HepG2 (cell line): ENCODE measurements around the gene TCEANC2. TPM values are rescaled to one million over a fixed set of nuclear protein-coding genes. Genes with fewer than 3 reads are reported as not detected.

Source experiments
- CAMTA2 ChIP-seq: sonication (generic); formaldehyde crosslinking; IDR thresholded peaks from 2 replicates; pipeline ENCODE4 v1.4.0; 2020; ENCODE audit warnings: mild to moderate bottlenecking, missing genetic modification reagents, borderline replicate concordance
- CHD2 ChIP-seq: IDR thresholded peaks from 2 replicates; pipeline ENCODE4 v1.6.1; 2011; ENCODE audit warnings: low read depth, low read length, improper control_type of control experiment
- HDAC1 ChIP-seq: sonication (generic); formaldehyde crosslinking; IDR thresholded peaks from 2 replicates; pipeline ENCODE4 v1.5.1; 2020; ENCODE audit warnings: mild to moderate bottlenecking, missing genetic modification reagents
- HIVEP1 ChIP-seq: sonication (generic); formaldehyde crosslinking; IDR thresholded peaks from 2 replicates; pipeline ENCODE4 v1.4.0; 2020; ENCODE audit warnings: mild to moderate bottlenecking, missing genetic modification reagents
- HMG20B ChIP-seq: conservative IDR thresholded peaks from 2 replicates; pipeline ENCODE4 v1.6.1; 2016; ENCODE audit warnings: missing genetic modification reagents, missing compliant biosample characterization
- KAT7 ChIP-seq: IDR thresholded peaks from 2 replicates; pipeline ENCODE4 v1.6.1; 2018; ENCODE audit warnings: borderline replicate concordance, missing compliant biosample characterization
- KDM4B ChIP-seq: sonication (generic); formaldehyde crosslinking; IDR thresholded peaks from 2 replicates; pipeline ENCODE4 v1.4.0; 2020; ENCODE audit warnings: missing genetic modification reagents
- KLF11 ChIP-seq: IDR thresholded peaks from 2 replicates; pipeline ENCODE4 v1.6.1; 2016; ENCODE audit warnings: missing compliant biosample characterization
- NFKBIZ ChIP-seq: IDR thresholded peaks from 2 replicates; pipeline ENCODE4 v1.6.1; 2018; ENCODE audit warnings: missing genetic modification reagents, missing compliant biosample characterization
- PRDM10 ChIP-seq: sonication (generic); formaldehyde crosslinking; IDR thresholded peaks from 2 replicates; pipeline ENCODE4 v1.4.0; 2020; ENCODE audit warnings: low read depth, missing genetic modification reagents
- PTBP1 ChIP-seq: fragments of 200-400 bp; formaldehyde crosslinking; IDR thresholded peaks from 2 replicates; pipeline ENCODE4 v1.6.1; 2018; ENCODE audit warnings: low read length, low read depth; ENCODE audit not compliant: poor library complexity, severe bottlenecking
- RBFOX2 ChIP-seq: fragments of 200-400 bp; formaldehyde crosslinking; IDR thresholded peaks from 2 replicates; pipeline ENCODE4 v1.6.1; 2017; ENCODE audit warnings: low read depth, mild to moderate bottlenecking, low read length
- UBTF ChIP-seq: sonication (generic); formaldehyde crosslinking; IDR thresholded peaks from 2 replicates; pipeline ENCODE4 v1.4.0; 2020; ENCODE audit warnings: mild to moderate bottlenecking, missing genetic modification reagents
- ZNF280D ChIP-seq: sonication (generic); formaldehyde crosslinking; IDR thresholded peaks from 2 replicates; pipeline ENCODE4 v1.5.1; 2020; ENCODE audit warnings: mild to moderate bottlenecking, missing genetic modification reagents
- ZNF350 ChIP-seq: sonication (generic); formaldehyde crosslinking; IDR thresholded peaks from 2 replicates; pipeline ENCODE4 v1.4.0; 2020; ENCODE audit warnings: mild to moderate bottlenecking, low read depth, missing genetic modification reagents, borderline replicate concordance
- ZNF510 ChIP-seq: sonication (generic); formaldehyde crosslinking; IDR thresholded peaks from 2 replicates; pipeline ENCODE4 v1.4.0; 2020; ENCODE audit warnings: low read depth, mild to moderate bottlenecking, missing genetic modification reagents
- ZNF513 ChIP-seq: sonication (generic); formaldehyde crosslinking; conservative IDR thresholded peaks from 2 replicates; pipeline ENCODE4 v1.5.0; 2020; ENCODE audit warnings: missing genetic modification reagents
- ZNF772 ChIP-seq: sonication (generic); formaldehyde crosslinking; IDR thresholded peaks from 2 replicates; pipeline ENCODE4 v1.5.0; 2020; ENCODE audit warnings: mild to moderate bottlenecking, missing genetic modification reagents
- polyA plus RNA-seq, 8 experiments: library from polyadenylated mRNA; depleted of rRNA in 3 of 8; stranded (reverse) in 7 of 8; unstranded in 1 of 8; fragments of >200 nt; fragmentation: Illumina TruSeq in 4 of 8; extraction: Trizol in 4 of 8; gene quantifications; 2 replicates each; pipeline versions ENCODE4 v1.2.1 to v1.2.3, GENCODE V29; 2011 to 2016; ENCODE audit warnings: low read depth in 4 of 8, missing spikeins in 1 of 8, mixed read lengths in 1 of 8; ENCODE audit not compliant: insufficient read depth in 1 of 8
- total RNA-seq, 5 experiments: library from RNA; depleted of rRNA; stranded (reverse); fragments of >200 nt; fragmentation: Illumina TruSeq; extraction: Trizol; gene quantifications; 2 replicates each; pipeline ENCODE4 v1.2.3, GENCODE V29; 2016; ENCODE audit warnings: low read depth in 1 of 5

TCEANC2 gene
- total and polyA plus RNA-seq, 2 of the 13 experiments (the other 11 are each of a cell fraction or from before 2014, with no cell fraction given) = 3.8 to 5.0 TPM

GRCh38 chr1:54052934-54053744, at the start of gene TCEANC2, which contains the start of gene TMEM59 (continued):
- TF ChIP-seq KDM4B (CRISPR knock-in tag) (0 out of 2 replicates have a peak, but pooled peaks have one; percentile 21), ZNF772 (CRISPR knock-in tag) (peak; percentile 95), ZNF513 (CRISPR knock-in tag) (0 out of 2 replicates have a peak, but pooled peaks have one; percentile 45), ZNF350 (CRISPR knock-in tag) (peak; percentile 82; the same call in 1 of the 2 replicates), KLF11 (CRISPR knock-in tag) (peak; percentile 70; the same call in 1 of the 2 replicates), PRDM10 (peak; percentile 42; the same call in 1 of the 2 replicates), KAT7 (CRISPR knock-in tag) (peak; percentile 63; the same call in 1 of the 2 replicates), CAMTA2 (CRISPR knock-in tag) (peak; percentile 97), PTBP1 (no peak), UBTF (CRISPR knock-in tag) (peak; percentile 71), RBFOX2 (peak; percentile 69), CHD2 (peak; percentile 79; the same call in 1 of the 2 replicates), NFKBIZ (CRISPR knock-in tag) (peak; percentile 52; the same call in 1 of the 2 replicates), HDAC1 (CRISPR knock-in tag) (peak; percentile 80), HIVEP1 (CRISPR knock-in tag) (peak; percentile 78), ZNF280D (CRISPR knock-in tag) (peak; percentile 24; the same call in 1 of the 2 replicates), HMG20B (CRISPR knock-in tag) (no peak), ZNF510 (CRISPR knock-in tag) (0 out of 2 replicates have a peak, but pooled peaks have one; percentile 39)
